IMR-90 (cell line): ENCODE results near the gene RRP36.

ENCODE experiments used
- BHLHE40 ChIP-seq: fragments of 150-350 bp; IDR thresholded peaks from 2 replicates; pipeline ENCODE4 v1.6.1; 2016; ENCODE audit warnings: mild to moderate bottlenecking, low read depth, low read length
- CEBPB ChIP-seq: IDR thresholded peaks from 2 replicates; pipeline ENCODE4 v1.6.1; 2012; ENCODE audit warnings: low read depth, low read length, improper control_type of control experiment
- FOS ChIP-seq: fragments of 150-350 bp; IDR thresholded peaks from 2 replicates; pipeline ENCODE4 v1.6.1; 2016; ENCODE audit warnings: low read depth, low read length
- MAFK ChIP-seq: IDR thresholded peaks from 2 replicates; pipeline ENCODE4 v1.6.1; 2012; ENCODE audit warnings: low read depth, low read length, improper control_type of control experiment
- NFE2L2 ChIP-seq: fragments of 150-350 bp; IDR thresholded peaks from 2 replicates; pipeline ENCODE4 v1.6.1; 2016; ENCODE audit warnings: low read depth, mild to moderate bottlenecking, low read length
- POLR2A ChIP-seq: IDR thresholded peaks from 2 replicates; pipeline ENCODE4 v1.6.1; 2012; ENCODE audit warnings: mild to moderate bottlenecking, low read depth, low read length
- RAD21 ChIP-seq: IDR thresholded peaks from 2 replicates; pipeline ENCODE4 v1.6.1; 2012; ENCODE audit warnings: low read length, improper control_type of control experiment
- RCOR1 ChIP-seq: IDR thresholded peaks from 2 replicates; pipeline ENCODE4 v1.6.1; 2012; ENCODE audit warnings: mild to moderate bottlenecking, low read length, improper control_type of control experiment; ENCODE audit not compliant: insufficient replicate concordance
- RFX5 ChIP-seq: IDR thresholded peaks from 2 replicates; pipeline ENCODE4 v1.8.0; 2012; ENCODE audit warnings: low read depth, mild to moderate bottlenecking, low read length, moderate library complexity
- SMC3 ChIP-seq: fragments of 150-350 bp; IDR thresholded peaks from 2 replicates; pipeline ENCODE4 v1.6.1; 2016; ENCODE audit warnings: low read depth, mild to moderate bottlenecking, antibody characterized with exemption, low read length, moderate library complexity
- USF2 ChIP-seq: fragments of 150-350 bp; IDR thresholded peaks from 2 replicates; pipeline ENCODE4 v1.6.1; 2017; ENCODE audit warnings: mild to moderate bottlenecking, antibody characterized with exemption, low read length, low read depth
- TF ChIP-seq, protein P1 (sequence below): conservative IDR thresholded peaks from 2 replicates; pipeline ENCODE4 v1.5.1; 2012; ENCODE audit warnings: mild to moderate bottlenecking, low read depth, low read length, improper control_type of control experiment
- TF ChIP-seq, protein P2 (sequence below): fragments of 150-350 bp; IDR thresholded peaks from 2 replicates; pipeline ENCODE4 v1.6.1; 2016; ENCODE audit warnings: low read depth, mild to moderate bottlenecking, low read length, moderate library complexity, borderline replicate concordance

GRCh38 chr6:43060755-43061633 is 39.6 kb downstream of the RRP36 start:
- no peak for TF ChIP-seq SMC3
- no peak for TF ChIP-seq POLR2A
- TF ChIP-seq, protein P1, sequence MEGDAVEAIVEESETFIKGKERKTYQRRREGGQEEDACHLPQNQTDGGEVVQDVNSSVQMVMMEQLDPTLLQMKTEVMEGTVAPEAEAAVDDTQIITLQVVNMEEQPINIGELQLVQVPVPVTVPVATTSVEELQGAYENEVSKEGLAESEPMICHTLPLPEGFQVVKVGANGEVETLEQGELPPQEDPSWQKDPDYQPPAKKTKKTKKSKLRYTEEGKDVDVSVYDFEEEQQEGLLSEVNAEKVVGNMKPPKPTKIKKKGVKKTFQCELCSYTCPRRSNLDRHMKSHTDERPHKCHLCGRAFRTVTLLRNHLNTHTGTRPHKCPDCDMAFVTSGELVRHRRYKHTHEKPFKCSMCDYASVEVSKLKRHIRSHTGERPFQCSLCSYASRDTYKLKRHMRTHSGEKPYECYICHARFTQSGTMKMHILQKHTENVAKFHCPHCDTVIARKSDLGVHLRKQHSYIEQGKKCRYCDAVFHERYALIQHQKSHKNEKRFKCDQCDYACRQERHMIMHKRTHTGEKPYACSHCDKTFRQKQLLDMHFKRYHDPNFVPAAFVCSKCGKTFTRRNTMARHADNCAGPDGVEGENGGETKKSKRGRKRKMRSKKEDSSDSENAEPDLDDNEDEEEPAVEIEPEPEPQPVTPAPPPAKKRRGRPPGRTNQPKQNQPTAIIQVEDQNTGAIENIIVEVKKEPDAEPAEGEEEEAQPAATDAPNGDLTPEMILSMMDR: no peak
- TF ChIP-seq MAFK: no peak
- TF ChIP-seq RCOR1: no peak
- no peak for TF ChIP-seq FOS
- TF ChIP-seq BHLHE40: no peak
- TF ChIP-seq RFX5: no peak
- no peak for TF ChIP-seq NFE2L2
- no peak for TF ChIP-seq USF2
- TF ChIP-seq CEBPB: no peak
- TF ChIP-seq, protein P2, sequence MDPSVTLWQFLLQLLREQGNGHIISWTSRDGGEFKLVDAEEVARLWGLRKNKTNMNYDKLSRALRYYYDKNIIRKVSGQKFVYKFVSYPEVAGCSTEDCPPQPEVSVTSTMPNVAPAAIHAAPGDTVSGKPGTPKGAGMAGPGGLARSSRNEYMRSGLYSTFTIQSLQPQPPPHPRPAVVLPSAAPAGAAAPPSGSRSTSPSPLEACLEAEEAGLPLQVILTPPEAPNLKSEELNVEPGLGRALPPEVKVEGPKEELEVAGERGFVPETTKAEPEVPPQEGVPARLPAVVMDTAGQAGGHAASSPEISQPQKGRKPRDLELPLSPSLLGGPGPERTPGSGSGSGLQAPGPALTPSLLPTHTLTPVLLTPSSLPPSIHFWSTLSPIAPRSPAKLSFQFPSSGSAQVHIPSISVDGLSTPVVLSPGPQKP: no peak
- no peak for TF ChIP-seq RAD21
